Activated CD4-positive, alpha-beta T cell treated with anti-CD3 and anti-CD28 coated beads, Interleukin-2, Interleukin-6, amounts not matched to agents 100 ng/mL and 50 ng/mL, durations not matched to agents 16 hours and 8 hours (primary cell): ENCODE results near the gene R3HDM4.
"Not testable (repeated sequence)": the region's sequence is repeated elsewhere in the genome, so short reads cannot be mapped to it uniquely, and the experiment has no call there.

Source experiments
- DNase-seq: peaks from one replicate; pipeline ENCODE4 v3.0.0-alpha.2; 2020

The R3HDM4 gene

GRCh38 chr19:890831-891230 is 22.2 kb downstream of the R3HDM4 start:
- no peak for DNase-seq

- DNase-seq = no peak
These were observed 23.2 kb downstream of the R3HDM4 start for GRCh38 chr19:889662-890295.

- DNase-seq = no peak
These were observed 24.2 kb downstream of the R3HDM4 start for GRCh38 chr19:888581-889385.

- DNase-seq = no peak
These were observed 25.4 kb downstream of the R3HDM4 start for GRCh38 chr19:887599-887998.

- no peak for DNase-seq
These were observed 25.9 kb downstream of the R3HDM4 start for GRCh38 chr19:887072-887471.

- no peak for DNase-seq
These were observed 27.3 kb downstream of the R3HDM4 start for GRCh38 chr19:885536-886224.

- no peak for DNase-seq
These were observed 28.4 kb downstream of the R3HDM4 start for GRCh38 chr19:884420-885211.

GRCh38 chr19:883661-884211 is 29.3 kb downstream of the R3HDM4 start:
- no peak for DNase-seq

- no peak for DNase-seq
These were observed 30.0 kb downstream of the R3HDM4 start for GRCh38 chr19:882871-883497.

GRCh38 chr19:881385-882071 is 31.5 kb downstream of the R3HDM4 start:
- no peak for DNase-seq

GRCh38 chr19:879711-880438 is 33.1 kb downstream of the R3HDM4 start:
- no peak for DNase-seq

GRCh38 chr19:878751-879561 is 34.1 kb downstream of the R3HDM4 start:
- DNase-seq = not testable (repeated sequence)

- not testable (repeated sequence) for DNase-seq
These were observed 34.9 kb downstream of the R3HDM4 start for GRCh38 chr19:877992-878660.

- DNase-seq = no peak
These were observed 36.2 kb downstream of the R3HDM4 start for GRCh38 chr19:876780-877314.

GRCh38 chr19:876089-876488 is 36.9 kb downstream of the R3HDM4 start:
- no peak for DNase-seq

GRCh38 chr19:875265-875879 is 37.6 kb downstream of the R3HDM4 start:
- no peak for DNase-seq

GRCh38 chr19:873561-874041 is 39.4 kb downstream of the R3HDM4 start:
- no peak for DNase-seq

- peak; percentile 85 for DNase-seq
These were observed 39.9 kb downstream of the R3HDM4 start for GRCh38 chr19:873084-873483.
